HepG2 (cell line): ENCODE measurements around the gene CCND1. TPM values are rescaled to one million over a fixed set of nuclear protein-coding genes. Genes with fewer than 3 reads are reported as not detected.
A peak's percentile ranks its signal among the peaks of the same experiment; 100 is the strongest.

Experiments
- EP300 ChIP-seq, 3 experiments: sonication (generic) in 1 of 3; formaldehyde crosslinking in 1 of 3; IDR thresholded peaks; 2 replicates each; pipeline versions ENCODE4 v1.5.1 to v1.6.1; 2011 to 2020; ENCODE audit warnings: low read depth in 2 of 3, low read length in 2 of 3, borderline replicate concordance in 1 of 3, improper control_type of control experiment in 1 of 3, mild to moderate bottlenecking in 1 of 3, missing genetic modification reagents in 1 of 3, moderate library complexity in 1 of 3
- FOXO1 ChIP-seq: sonication (generic); formaldehyde crosslinking; IDR thresholded peaks from 2 replicates; pipeline ENCODE4 v1.4.0; 2020; ENCODE audit warnings: missing genetic modification reagents
- HHEX ChIP-seq: IDR thresholded peaks from 2 replicates; pipeline ENCODE4 v1.6.1; 2016; ENCODE audit warnings: control low read depth
- JDP2 ChIP-seq: sonication (generic); formaldehyde crosslinking; IDR thresholded peaks from 2 replicates; pipeline ENCODE4 v1.8.1; 2022; ENCODE audit warnings: missing genetic modification reagents, borderline replicate concordance
- LRRFIP1 ChIP-seq: sonication (generic); formaldehyde crosslinking; conservative IDR thresholded peaks from 2 replicates; pipeline ENCODE4 v1.4.0; 2020; ENCODE audit warnings: missing genetic modification reagents
- MAFK ChIP-seq, 2 experiments: IDR thresholded peaks in 1 of 2; conservative IDR thresholded peaks in 1 of 2; 2 replicates each; pipeline ENCODE4 v1.6.1; 2011; ENCODE audit warnings: improper control_type of control experiment in 2 of 2, low read length in 2 of 2
- NCOA2 ChIP-seq: sonication (generic); formaldehyde crosslinking; IDR thresholded peaks from 2 replicates; pipeline ENCODE4 v1.8.0; 2022; ENCODE audit warnings: inconsistent platforms
- SMARCC2 ChIP-seq: fragments of 450-650 bp; IDR thresholded peaks from 2 replicates; pipeline ENCODE4 v1.6.1; 2017; ENCODE audit warnings: antibody characterized with exemption, mild to moderate bottlenecking
- SOX13 ChIP-seq, 3 experiments: fragments of 450-650 bp in 1 of 3; sonication (generic) in 1 of 3; formaldehyde crosslinking in 1 of 3; IDR thresholded peaks in 2 of 3; conservative IDR thresholded peaks in 1 of 3; 2 replicates each; pipeline versions ENCODE4 v1.5.0 to v1.6.1; 2016 to 2020; ENCODE audit warnings: antibody characterized with exemption in 1 of 3, mild to moderate bottlenecking in 1 of 3, missing compliant biosample characterization in 1 of 3, missing genetic modification reagents in 1 of 3, moderate library complexity in 1 of 3
- SOX5 ChIP-seq: IDR thresholded peaks from 2 replicates; pipeline ENCODE4 v1.6.1; 2016; ENCODE audit warnings: borderline replicate concordance
- TEF ChIP-seq: sonication (generic); formaldehyde crosslinking; IDR thresholded peaks from 2 replicates; pipeline ENCODE4 v1.5.0; 2020; ENCODE audit warnings: missing genetic modification reagents
- TIGD3 ChIP-seq: sonication (generic); formaldehyde crosslinking; IDR thresholded peaks from 2 replicates; pipeline ENCODE4 v1.5.1; 2020; ENCODE audit warnings: mild to moderate bottlenecking, missing genetic modification reagents, borderline replicate concordance
- ZMYM4 ChIP-seq: sonication (generic); formaldehyde crosslinking; IDR thresholded peaks from 2 replicates; pipeline ENCODE4 v1.8.1; 2023; ENCODE audit warnings: mild to moderate bottlenecking, missing genetic modification reagents
- ZNF567 ChIP-seq: sonication (generic); formaldehyde crosslinking; IDR thresholded peaks from 2 replicates; pipeline ENCODE4 v1.8.1; 2023; ENCODE audit warnings: mild to moderate bottlenecking, missing genetic modification reagents, borderline replicate concordance
- ZNF740 ChIP-seq: sonication (generic); formaldehyde crosslinking; IDR thresholded peaks from 2 replicates; pipeline ENCODE4 v1.4.0; 2020; ENCODE audit warnings: missing genetic modification reagents
- ZNF777 ChIP-seq: sonication (generic); formaldehyde crosslinking; IDR thresholded peaks from 2 replicates; pipeline ENCODE4 v1.4.0; 2020; ENCODE audit warnings: missing genetic modification reagents
- polyA plus RNA-seq, 8 experiments: library from polyadenylated mRNA; depleted of rRNA in 3 of 8; stranded (reverse) in 7 of 8; unstranded in 1 of 8; fragments of >200 nt; fragmentation: Illumina TruSeq in 4 of 8; extraction: Trizol in 4 of 8; gene quantifications; 2 replicates each; pipeline versions ENCODE4 v1.2.1 to v1.2.3, GENCODE V29; 2011 to 2016; ENCODE audit warnings: low read depth in 4 of 8, missing spikeins in 1 of 8, mixed read lengths in 1 of 8; ENCODE audit not compliant: insufficient read depth in 1 of 8
- total RNA-seq, 5 experiments: library from RNA; depleted of rRNA; stranded (reverse); fragments of >200 nt; fragmentation: Illumina TruSeq; extraction: Trizol; gene quantifications; 2 replicates each; pipeline ENCODE4 v1.2.3, GENCODE V29; 2016; ENCODE audit warnings: low read depth in 1 of 5
- TF ChIP-seq, protein P1 (sequence below): sonication (generic); formaldehyde crosslinking; IDR thresholded peaks from 2 replicates; pipeline ENCODE4 v1.4.0; 2020; ENCODE audit warnings: mild to moderate bottlenecking, low read depth, missing genetic modification reagents
- TF ChIP-seq, protein P2 (sequence below): IDR thresholded peaks from 2 replicates; pipeline ENCODE4 v1.6.1; 2016; ENCODE audit warnings: mild to moderate bottlenecking

CCND1 gene
- total and polyA plus RNA-seq, 2 of the 13 experiments (the other 11 are each of a cell fraction or from before 2014, with no cell fraction given), result 107 to 136 TPM

DNA sequence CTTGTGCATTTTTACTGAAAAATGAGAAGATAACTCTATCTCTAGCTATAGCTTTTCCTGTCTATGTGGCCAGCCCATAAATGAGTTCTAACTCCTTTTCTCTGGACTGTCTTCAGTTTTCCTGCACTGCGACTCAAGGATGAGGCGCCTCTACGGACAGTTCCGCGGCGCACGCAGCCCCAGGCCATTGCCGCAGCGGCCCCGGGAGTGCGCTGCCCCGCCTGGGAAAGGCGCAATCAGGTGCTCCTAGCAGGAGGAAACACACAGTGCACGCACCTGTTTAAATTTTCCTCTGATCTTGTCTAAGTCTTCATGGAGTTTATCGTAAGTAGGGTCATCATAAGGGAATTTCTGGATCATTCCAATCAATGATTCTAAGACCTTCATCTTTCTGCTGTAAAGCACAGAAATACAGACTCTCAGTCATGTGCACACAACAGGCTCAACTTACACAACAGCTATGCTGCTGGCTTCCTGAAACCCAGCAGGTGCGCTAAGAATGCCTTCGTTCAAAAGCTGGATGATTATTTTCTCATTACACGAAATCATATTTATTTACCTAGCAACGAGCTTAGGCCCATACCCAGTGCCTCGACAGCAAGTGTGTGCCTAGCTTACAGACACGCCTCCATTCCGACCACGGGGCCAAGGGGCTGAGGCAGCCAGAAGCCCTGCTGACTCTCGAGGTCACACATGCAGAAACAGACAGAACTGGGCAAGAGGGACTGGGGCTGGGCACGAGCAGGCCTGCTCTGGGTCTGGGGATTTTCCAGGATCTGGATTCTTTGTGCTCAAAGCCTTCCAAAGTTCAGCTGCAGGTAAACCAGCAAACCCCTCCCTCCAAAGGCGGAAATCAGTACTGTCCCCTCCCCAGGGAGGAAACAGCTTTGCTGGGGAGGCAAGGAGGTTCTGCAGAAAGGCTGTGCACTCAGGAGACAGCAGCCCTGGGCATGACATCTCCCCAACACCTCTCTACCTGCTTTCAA is 27.0 kb downstream of the CCND1 start (continued):
- TF ChIP-seq, protein P1, sequence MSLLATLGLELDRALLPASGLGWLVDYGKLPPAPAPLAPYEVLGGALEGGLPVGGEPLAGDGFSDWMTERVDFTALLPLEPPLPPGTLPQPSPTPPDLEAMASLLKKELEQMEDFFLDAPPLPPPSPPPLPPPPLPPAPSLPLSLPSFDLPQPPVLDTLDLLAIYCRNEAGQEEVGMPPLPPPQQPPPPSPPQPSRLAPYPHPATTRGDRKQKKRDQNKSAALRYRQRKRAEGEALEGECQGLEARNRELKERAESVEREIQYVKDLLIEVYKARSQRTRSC (CRISPR knock-in tag), result no peak
- TF ChIP-seq ZNF740 (CRISPR knock-in tag) (no peak), LRRFIP1 (CRISPR knock-in tag) (no peak), TIGD3 (no peak), FOXO1 (CRISPR knock-in tag) (peak; percentile 66; the same call in 1 of the 2 replicates), HHEX (CRISPR knock-in tag) (no peak), SMARCC2 (no peak), JDP2 (CRISPR knock-in tag) (no peak), MAFK (conservative IDR thresholded peaks at IDR 0.05 in 1 of 2, IDR thresholded peaks at IDR 0.05 in 1 of 2; ENCODE audit: low read length in 2 of 2) (no peak), SOX13 (IDR thresholded peaks at IDR 0.05) (no peak), SOX13 (CRISPR knock-in tag; conservative IDR thresholded peaks at IDR 0.05 in 1 of 2, IDR thresholded peaks at IDR 0.05 in 1 of 2) (peak in 1 of 2 experiments; percentile 87; a peak in 2 of 4 replicates), NCOA2 (CRISPR knock-in tag) (peak; percentile 81), ZMYM4 (CRISPR knock-in tag) (peak; percentile 75), TEF (CRISPR knock-in tag) (peak; percentile 76; the same call in 1 of the 2 replicates), ZNF567 (CRISPR knock-in tag) (no peak; the same call in 1 of the 2 replicates), ZNF777 (0 out of 2 replicates have a peak, but pooled peaks have one; percentile 71), EP300 (IDR thresholded peaks at IDR 0.05; ENCODE audit: low read depth in 2 of 2, low read length in 2 of 2) (peak in 1 of 2 experiments; percentile 59; a peak in 1 of 4 replicates), EP300 (CRISPR knock-in tag; IDR thresholded peaks at IDR 0.05; ENCODE audit: borderline replicate concordance) (peak; percentile 61; the same call in 1 of the 2 replicates), SOX5 (CRISPR knock-in tag) (peak; percentile 92)
- TF ChIP-seq, protein P2, sequence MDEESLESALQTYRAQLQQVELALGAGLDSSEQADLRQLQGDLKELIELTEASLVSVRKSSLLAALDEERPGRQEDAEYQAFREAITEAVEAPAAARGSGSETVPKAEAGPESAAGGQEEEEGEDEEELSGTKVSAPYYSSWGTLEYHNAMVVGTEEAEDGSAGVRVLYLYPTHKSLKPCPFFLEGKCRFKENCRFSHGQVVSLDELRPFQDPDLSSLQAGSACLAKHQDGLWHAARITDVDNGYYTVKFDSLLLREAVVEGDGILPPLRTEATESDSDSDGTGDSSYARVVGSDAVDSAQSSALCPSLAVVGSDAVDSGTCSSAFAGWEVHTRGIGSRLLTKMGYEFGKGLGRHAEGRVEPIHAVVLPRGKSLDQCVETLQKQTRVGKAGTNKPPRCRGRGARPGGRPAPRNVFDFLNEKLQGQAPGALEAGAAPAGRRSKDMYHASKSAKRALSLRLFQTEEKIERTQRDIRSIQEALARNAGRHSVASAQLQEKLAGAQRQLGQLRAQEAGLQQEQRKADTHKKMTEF, result peak; percentile 92
